Testis (tissue), 2 donors: Measurements from ENCODE around the gene NSUN5.

Experiments
- CTCF ChIP-seq, 3 experiments: fragments of 450-650 bp in 2 of 3; fragments of 200-600 bp in 1 of 3; sonication (generic) in 1 of 3; IDR thresholded peaks; one replicate each; pipeline ENCODE4 v1.5.1; 2016 to 2019; ENCODE audit warnings: antibody characterized with exemption in 3 of 3, mild to moderate bottlenecking in 2 of 3, moderate library complexity in 1 of 3
- POLR2A ChIP-seq: fragments of 450-650 bp; IDR thresholded peaks from one replicate; pipeline ENCODE4 v1.6.1; 2017; ENCODE audit warnings: antibody characterized with exemption, mild to moderate bottlenecking, moderate library complexity

- TF ChIP-seq POLR2A (no peak), CTCF (IDR thresholded peaks at IDR 0.05) (no peak)
Measured at GRCh38 chr7:73313521-73313906, 4.9 kb upstream of the NSUN5 start.
